H1 (cell line): ENCODE results near the gene TMEM39B. TPM values are rescaled to one million over a fixed set of nuclear protein-coding genes. Genes with fewer than 3 reads are reported as not detected.

Source experiments
- CTCF ChIA-PET: fragments of 300-600 bp; sonication (Branson Sonifier 250); formaldehyde crosslinking; loops from one replicate; lab custom pipeline; 2021; ENCODE audit not compliant: partially characterized antibody; lab: Charles Lee
- POLR2A ChIA-PET: fragments of 300-600 bp; sonication (Branson Sonifier 250); formaldehyde crosslinking; loops from one replicate; lab custom pipeline; 2021; ENCODE audit warnings: inconsistent platforms; ENCODE audit not compliant: partially characterized antibody; lab: Charles Lee
- DNase-seq, 2 experiments: peaks; one replicate each; pipeline versions ENCODE4 v3.0.0 to v3.0.0-alpha.2; 2010 to 2022; ENCODE audit warnings: low spot score in 2 of 2, low read depth in 1 of 2, mixed read lengths in 1 of 2
- FAIRE-seq: peaks from 2 replicates; lab custom pipeline; 2011; peaks lifted over from hg19 to GRCh38; lab: Jason Lieb, UNC
- H2AFZ ChIP-seq: 2 replicates; pipeline ENCODE4 v1.8.1; 2012; ENCODE audit warnings: low read length, inconsistent platforms
- H2AK5ac ChIP-seq: 2 replicates; pipeline ENCODE4 v1.6.1; 2013; ENCODE audit warnings: low read depth, low read length
- H2BK120ac ChIP-seq: replicated peaks from 2 replicates; pipeline ENCODE3; 2013; ENCODE audit warnings: low read depth, low read length, inconsistent platforms
- H2BK12ac ChIP-seq: 2 replicates; pipeline ENCODE4 v1.6.1; 2013; ENCODE audit warnings: low read depth, low read length
- H2BK15ac ChIP-seq: 2 replicates; pipeline ENCODE4 v1.6.1; 2013; ENCODE audit warnings: low read length
- H2BK20ac ChIP-seq: 2 replicates; pipeline ENCODE4 v1.6.1; 2013; ENCODE audit warnings: low read length
- H2BK5ac ChIP-seq: 2 replicates; pipeline ENCODE4 v1.6.1; 2013; ENCODE audit warnings: low read depth, low read length
- H3K14ac ChIP-seq: 2 replicates; pipeline ENCODE4 v1.6.1; 2013; ENCODE audit warnings: inconsistent platforms; ENCODE audit not compliant: insufficient read length
- H3K18ac ChIP-seq: 2 replicates; pipeline ENCODE4 v1.6.1; 2013; ENCODE audit warnings: low read length; ENCODE audit errors: extremely low read depth
- H3K23ac ChIP-seq: 2 replicates; pipeline ENCODE4 v1.6.1; 2013; ENCODE audit warnings: inconsistent platforms; ENCODE audit not compliant: insufficient read length
- H3K23me2 ChIP-seq: 2 replicates; pipeline ENCODE4 v1.6.1; 2013; ENCODE audit warnings: low read depth, low read length
- H3K27ac ChIP-seq: 2 replicates; pipeline ENCODE4 v1.6.1; 2011; ENCODE audit warnings: low read depth, low read length, inconsistent platforms
- H3K27me3 ChIP-seq, 4 experiments: replicated peaks in 1 of 4; 1 replicate in 1 of 4; 2 replicates in 3 of 4; pipeline versions ENCODE4 v1.6.1 to v1.8.1; 2011 to 2013; ENCODE audit warnings: low read length in 3 of 4, mild to moderate bottlenecking in 3 of 4, inconsistent platforms in 2 of 4, mixed read lengths in 2 of 4, moderate library complexity in 1 of 4; ENCODE audit not compliant: control insufficient read depth in 3 of 4, insufficient read depth in 3 of 4; ENCODE audit errors: extremely low read depth in 1 of 4
- H3K36me3 ChIP-seq, 4 experiments: 2 replicates each; pipeline versions ENCODE4 v1.6.1 to v1.8.1; 2011 to 2013; ENCODE audit warnings: mild to moderate bottlenecking in 4 of 4, low read length in 3 of 4, moderate library complexity in 2 of 4, control low read depth in 1 of 4, inconsistent platforms in 1 of 4; ENCODE audit not compliant: insufficient read depth in 4 of 4, control insufficient read depth in 2 of 4
- H3K4ac ChIP-seq: replicated peaks from 2 replicates; pipeline ENCODE3; 2013; ENCODE audit warnings: low read length, low read depth, mixed read lengths, inconsistent platforms; ENCODE audit not compliant: insufficient read length
- H3K4me1 ChIP-seq, 4 experiments: replicated peaks in 1 of 4; 1 replicate in 1 of 4; 2 replicates in 3 of 4; pipeline versions ENCODE4 v1.6.1 to v1.8.1; 2011 to 2013; ENCODE audit warnings: low read length in 3 of 4, inconsistent platforms in 2 of 4, mixed read lengths in 1 of 4; ENCODE audit not compliant: insufficient read depth in 4 of 4, control insufficient read depth in 3 of 4
- H3K4me2 ChIP-seq, 2 experiments: 2 replicates each; pipeline versions ENCODE4 v1.6.1 to v1.8.1; 2011 to 2013; ENCODE audit warnings: low read depth in 2 of 2, low read length in 2 of 2, control low read depth in 1 of 2, inconsistent platforms in 1 of 2, mild to moderate bottlenecking in 1 of 2; ENCODE audit not compliant: insufficient read depth in 1 of 2
- H3K4me3 ChIP-seq, 4 experiments: fragments of 200-600, 300-600 bp in 1 of 4; sonication (generic), shearing (Covaris generic), sonication (Bioruptor Twin) in 1 of 4; 2 replicates each; pipeline versions ENCODE4 v1.5.1 to v1.8.1; 2011 to 2016; ENCODE audit warnings: low read length in 4 of 4, low read depth in 3 of 4, control low read depth in 2 of 4, inconsistent platforms in 2 of 4, mild to moderate bottlenecking in 2 of 4, mixed read lengths in 1 of 4, moderate library complexity in 1 of 4; ENCODE audit not compliant: insufficient read depth in 2 of 4; ENCODE audit errors: extremely low read depth in 1 of 4
- H3K56ac ChIP-seq: replicated peaks from 2 replicates; pipeline ENCODE3; 2013; ENCODE audit warnings: low read depth, mild to moderate bottlenecking, mixed read lengths, low read length, inconsistent platforms; ENCODE audit not compliant: insufficient read length
- H3K79me1 ChIP-seq: 2 replicates; pipeline ENCODE4 v1.6.1; 2013; ENCODE audit warnings: low read depth, low read length, control low read depth
- H3K79me2 ChIP-seq, 2 experiments: 2 replicates each; pipeline versions ENCODE4 v1.6.1 to v1.8.1; 2012 to 2013; ENCODE audit warnings: low read length in 2 of 2, mild to moderate bottlenecking in 2 of 2, inconsistent platforms in 1 of 2; ENCODE audit not compliant: insufficient read depth in 2 of 2, control insufficient read depth in 1 of 2
- H3K9ac ChIP-seq, 4 experiments: replicated peaks in 1 of 4; 1 replicate in 1 of 4; 2 replicates in 3 of 4; pipeline versions ENCODE4 v1.6.1 to v1.8.1; 2011 to 2013; ENCODE audit warnings: low read depth in 3 of 4, low read length in 3 of 4, control low read depth in 2 of 4, mild to moderate bottlenecking in 2 of 4, moderate library complexity in 2 of 4, inconsistent platforms in 1 of 4; ENCODE audit errors: extremely low read depth in 1 of 4
- H3K9me3 ChIP-seq, 2 experiments: 2 replicates each; pipeline versions ENCODE4 v1.6.1 to v1.8.1; 2012 to 2013; ENCODE audit warnings: mild to moderate bottlenecking in 2 of 2, moderate library complexity in 2 of 2, control low read depth in 1 of 2, inconsistent platforms in 1 of 2, low read depth in 1 of 2, low read length in 1 of 2, mixed read lengths in 1 of 2; ENCODE audit not compliant: insufficient read depth in 2 of 2
- H4K20me1 ChIP-seq, 2 experiments: replicated peaks in 1 of 2; 2 replicates each; pipeline versions ENCODE3 to v1.8.1; 2011 to 2013; ENCODE audit warnings: inconsistent platforms in 2 of 2, low read length in 2 of 2, mild to moderate bottlenecking in 1 of 2; ENCODE audit not compliant: insufficient read depth in 2 of 2, control insufficient read depth in 1 of 2
- H4K5ac ChIP-seq: 2 replicates; pipeline ENCODE4 v1.6.1; 2013; ENCODE audit warnings: low read length, low read depth, mixed read lengths, inconsistent platforms; ENCODE audit not compliant: insufficient read length
- H4K8ac ChIP-seq: 2 replicates; pipeline ENCODE4 v1.8.0; 2013; ENCODE audit warnings: mild to moderate bottlenecking, moderate library complexity, low read length, inconsistent platforms; ENCODE audit not compliant: insufficient read depth; ENCODE audit errors: extremely low read depth
- H4K91ac ChIP-seq: replicated peaks from 2 replicates; pipeline ENCODE3; 2013; ENCODE audit warnings: low read length, mixed read lengths, inconsistent platforms; ENCODE audit not compliant: insufficient read length
- BCL11A ChIP-seq, 2 experiments: IDR thresholded peaks; one replicate each; pipeline ENCODE4 v1.6.1; 2011; ENCODE audit warnings: low read depth in 2 of 2, low read length in 2 of 2, mild to moderate bottlenecking in 2 of 2
- CEBPB ChIP-seq: IDR thresholded peaks from 2 replicates; pipeline ENCODE4 v1.6.1; 2012; ENCODE audit warnings: low read depth, low read length
- CHD1 ChIP-seq: IDR thresholded peaks from 2 replicates; pipeline ENCODE4 v1.6.1; 2012; ENCODE audit warnings: low read depth, low read length, improper control_type of control experiment
- CHD2 ChIP-seq: IDR thresholded peaks from 2 replicates; pipeline ENCODE4 v1.6.1; 2012; ENCODE audit warnings: low read length, improper control_type of control experiment
- HDAC2 ChIP-seq, 2 experiments: fragments of 300-600 bp in 1 of 2; sonication (generic) in 1 of 2; IDR thresholded peaks; 2 replicates each; pipeline ENCODE4 v1.6.1; 2011 to 2012; ENCODE audit warnings: low read depth in 2 of 2, low read length in 2 of 2, mild to moderate bottlenecking in 2 of 2, moderate library complexity in 2 of 2, borderline replicate concordance in 1 of 2, inconsistent platforms in 1 of 2
- POLR2A ChIP-seq, 2 experiments: IDR thresholded peaks; 1 replicate in 1 of 2; 2 replicates in 1 of 2; pipeline ENCODE4 v1.6.1; 2011; ENCODE audit warnings: low read depth in 2 of 2, low read length in 2 of 2, mild to moderate bottlenecking in 2 of 2; ENCODE audit errors: control extremely low read depth in 1 of 2
- SIRT6 ChIP-seq: IDR thresholded peaks from one replicate; pipeline ENCODE4 v1.7.1; 2012; ENCODE audit warnings: low read length, inconsistent platforms
- SP1 ChIP-seq: IDR thresholded peaks from 2 replicates; pipeline ENCODE4 v1.6.1; 2011; ENCODE audit warnings: low read depth, low read length
- SRF ChIP-seq: IDR thresholded peaks from 2 replicates; pipeline ENCODE4 v1.6.1; 2011; ENCODE audit warnings: mild to moderate bottlenecking, low read depth, low read length, moderate library complexity
- SUZ12 ChIP-seq: fragments of 200-600 bp; sonication (generic); IDR thresholded peaks from 2 replicates; pipeline ENCODE4 v1.6.1; 2012; ENCODE audit warnings: mild to moderate bottlenecking, inconsistent platforms, low read length, moderate library complexity, mixed read lengths
- TAF1 ChIP-seq: IDR thresholded peaks from 2 replicates; pipeline ENCODE4 v1.6.1; 2011; ENCODE audit warnings: mild to moderate bottlenecking, low read depth, low read length
- WGBS, 2 experiments: shearing (Covaris generic) in 1 of 2; methylation state at CpG; one replicate each; pipeline versions ENCODE4 v1.1.6 to v1.1.7; 2013 to 2015; ENCODE audit warnings: low lambda C conversion rate in 2 of 2, mixed read lengths in 2 of 2, inconsistent platforms in 1 of 2, low coverage in 1 of 2, missing lambda C conversion rate in 1 of 2; ENCODE audit not compliant: insufficient replicate concordance in 2 of 2, insufficient coverage in 1 of 2, insufficient read length in 1 of 2; ENCODE audit errors: extremely low coverage in 1 of 2, missing lambda C conversion rate in 1 of 2; 5-methylcytosine and 5-hydroxymethylcytosine counted together
- polyA plus RNA-seq, 7 experiments: library from polyadenylated mRNA; depleted of rRNA in 3 of 7; stranded (reverse) in 5 of 7; unstranded in 2 of 7; fragments of >200 nt in 5 of 7; fragments of 200-250 nt in 2 of 7; gene quantifications; 1 replicate in 5 of 7; 2 replicates in 1 of 7; 4 replicates in 1 of 7; pipeline versions ENCODE4 v1.2.1 to v1.2.3, GENCODE V29; 2011 to 2013; ENCODE audit warnings: missing spikeins in 2 of 7, mixed read lengths in 2 of 7
- total RNA-seq: library from RNA; stranded (reverse); fragmentation: NEBNext Ultra II Directional; extraction: Animal tissue kit (Norgen Biotek cat#: 25700); gene quantifications from 2 replicates; pipeline ENCODE4 v1.2.1, GENCODE V29; 2021
- TF ChIP-seq, protein P1 (sequence below): IDR thresholded peaks from 2 replicates; pipeline ENCODE4 v1.6.1; 2012; ENCODE audit warnings: low read length, inconsistent platforms

Gene TMEM39B
- total and polyA plus RNA-seq, 2 of the 8 experiments (the other 6 are each of a cell fraction or from before 2014, with no cell fraction given), result 25.3 to 32.7 TPM

- Histone ChIP-seq H2AFZ (no peak overlapping the region), H3K4me1 (peaks cover 0 to 3% (median under 1%) of the 10 kb centered on the region in 4 experiments; a peak in 3 of 7 replicates), H3K27me3 (no peaks in the 10 kb centered on the region; a peak in 1 of 7 replicates), H3K9me3 (no peaks in the 10 kb centered on the region), H4K20me1 (peaks cover 4 to 7% of the 10 kb centered on the region in 2 experiments), H2BK5ac (no peak overlapping the region; the same call in 1 of the 2 replicates), H3K18ac (no peak overlapping the region), H3K56ac (no peak overlapping the region), H3K79me1 (peaks cover 4% of the 10 kb centered on the region; the same call in 1 of the 2 replicates), H3K14ac (no peak overlapping the region), H3K23me2 (peaks cover 4% of the 10 kb centered on the region; the same call in 1 of the 2 replicates), H4K5ac (no peak overlapping the region), H3K27ac (no peak overlapping the region), H2BK120ac (no peak overlapping the region), H3K9ac (no peak overlapping the region), H4K91ac (no peak overlapping the region), H3K79me2 (peaks cover 7 to 13% of the 10 kb centered on the region in 2 experiments), H2AK5ac (no peak overlapping the region), H3K4me2 (no peak overlapping the region), H3K23ac (no peak overlapping the region), H4K8ac (no peak overlapping the region), H3K4me3 (no peak overlapping the region), H3K4ac (no peak overlapping the region), H3K36me3 (peaks cover 8 to 34% (median 20%) of the 10 kb centered on the region in 4 experiments; a peak in 7 of 8 replicates), H2BK20ac (no peak overlapping the region), H2BK15ac (no peak overlapping the region), H2BK12ac (no peak overlapping the region)
- no peak for DNase-seq
- FAIRE-seq, result no peak
- 90% methylated on average over 3 of the region's 3 CpGs; no CpG with 5 or more reads in 1 of the 2 experiments for WGBS, 2 experiments
- CTCF ChIA-PET, result no interaction called here
- POLR2A ChIA-PET, result interaction anchor here (1.0 kb wide), 1 partner anchor 16 kb away, joined by 3 read pairs; no protein-coding TSS in a partner anchor
- no peak for TF ChIP-seq SRF
- TF ChIP-seq SIRT6, result no peak
- no peak for TF ChIP-seq CHD1
- no peak for TF ChIP-seq SP1
- TF ChIP-seq CEBPB, result no peak
- TF ChIP-seq BCL11A (IDR thresholded peaks at IDR 0.05; ENCODE audit: low read depth in 2 of 2, low read length in 2 of 2), result no peak
- no peak for TF ChIP-seq TAF1
- no peak for TF ChIP-seq HDAC2 (IDR thresholded peaks at IDR 0.05; ENCODE audit: borderline replicate concordance in 1 of 2, low read depth in 2 of 2, low read length in 2 of 2)
- TF ChIP-seq, protein P1, sequence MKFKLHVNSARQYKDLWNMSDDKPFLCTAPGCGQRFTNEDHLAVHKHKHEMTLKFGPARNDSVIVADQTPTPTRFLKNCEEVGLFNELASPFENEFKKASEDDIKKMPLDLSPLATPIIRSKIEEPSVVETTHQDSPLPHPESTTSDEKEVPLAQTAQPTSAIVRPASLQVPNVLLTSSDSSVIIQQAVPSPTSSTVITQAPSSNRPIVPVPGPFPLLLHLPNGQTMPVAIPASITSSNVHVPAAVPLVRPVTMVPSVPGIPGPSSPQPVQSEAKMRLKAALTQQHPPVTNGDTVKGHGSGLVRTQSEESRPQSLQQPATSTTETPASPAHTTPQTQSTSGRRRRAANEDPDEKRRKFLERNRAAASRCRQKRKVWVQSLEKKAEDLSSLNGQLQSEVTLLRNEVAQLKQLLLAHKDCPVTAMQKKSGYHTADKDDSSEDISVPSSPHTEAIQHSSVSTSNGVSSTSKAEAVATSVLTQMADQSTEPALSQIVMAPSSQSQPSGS, result no peak
- no peak for TF ChIP-seq CHD2
- TF ChIP-seq SUZ12, result no peak
- no peak for TF ChIP-seq POLR2A (IDR thresholded peaks at IDR 0.05; ENCODE audit: control extremely low read depth in 1 of 2, low read depth in 2 of 2, low read length in 2 of 2)
Observed at GRCh38 chr1:32077451-32077850, 4.7 kb downstream of the TMEM39B start.
